Activated naive CD8-positive, alpha-beta T cell treated with anti-CD3 and anti-CD28 coated beads, Interleukin-2, amount 50 U/mL, for 24 hours (primary cell): Measurements from ENCODE around the gene ZFP90.
A peak's percentile ranks its signal among the peaks of the same experiment; 100 is the strongest.

Source experiments
- ATAC-seq: fragments of 150-1000 bp; cut with Tn5 transposase; one replicate; pipeline ENCODE4 v1.10.0; 2021
- DNase-seq: peaks from one replicate; pipeline ENCODE4 v3.0.0; 2021
- H3K27ac Mint-ChIP-seq: one replicate; pipeline ENCODE4 v1.8.0; 2021; ENCODE audit warnings: mild to moderate bottlenecking, mixed read lengths
- H3K27me3 Mint-ChIP-seq: one replicate; pipeline ENCODE4 v1.8.0; 2021; ENCODE audit warnings: mixed read lengths
- H3K36me3 Mint-ChIP-seq: one replicate; pipeline ENCODE4 v1.8.0; 2021; ENCODE audit warnings: low read depth, mixed read lengths
- H3K4me1 Mint-ChIP-seq: one replicate; pipeline ENCODE4 v1.8.0; 2021; ENCODE audit warnings: mixed read lengths
- H3K4me3 Mint-ChIP-seq: one replicate; pipeline ENCODE4 v1.8.0; 2021; ENCODE audit warnings: mild to moderate bottlenecking, moderate library complexity, mixed read lengths
- H3K9me3 Mint-ChIP-seq: one replicate; pipeline ENCODE4 v1.8.0; 2021; ENCODE audit warnings: mixed read lengths

Gene ZFP90

GRCh38 chr16:68590201-68590994 lies 51.3 kb downstream of the ZFP90 start:
- Mint-ChIP-seq H3K27me3 (peaks cover 3% of the 10 kb centered on the region), H3K9me3 (peaks cover 10% of the 10 kb centered on the region), H3K4me1 (no peaks in the 10 kb centered on the region), H3K36me3 (peaks cover 6% of the 10 kb centered on the region), H3K27ac (no peak overlapping the region), H3K4me3 (no peak overlapping the region)
- DNase-seq (peak; percentile 77), ATAC-seq (peak; percentile 84)

GRCh38 chr16:68592466-68593337 lies 53.6 kb downstream of the ZFP90 start:
- peaks cover 3% of the 10 kb centered on the region for H3K27me3 Mint-ChIP-seq
- ATAC-seq (no peak), DNase-seq (no peak)
- no peak overlapping the region for H3K27ac Mint-ChIP-seq
- peaks cover 6% of the 10 kb centered on the region for H3K36me3 Mint-ChIP-seq
- peaks cover 10% of the 10 kb centered on the region for H3K9me3 Mint-ChIP-seq
- no peak overlapping the region for H3K4me3 Mint-ChIP-seq
- H3K4me1 Mint-ChIP-seq = no peaks in the 10 kb centered on the region

GRCh38 chr16:68596266-68596665 lies 57.2 kb downstream of the ZFP90 start:
- H3K9me3 Mint-ChIP-seq = peaks cover 7% of the 10 kb centered on the region
- H3K4me1 Mint-ChIP-seq = no peaks in the 10 kb centered on the region
- H3K36me3 Mint-ChIP-seq = peaks cover 3% of the 10 kb centered on the region
- peaks cover 2% of the 10 kb centered on the region for H3K27me3 Mint-ChIP-seq
- no peak overlapping the region for H3K4me3 Mint-ChIP-seq
- no peak for DNase-seq
- ATAC-seq = no peak
- no peak overlapping the region for H3K27ac Mint-ChIP-seq

- ATAC-seq (no peak), DNase-seq (no peak)
- no peaks in the 10 kb centered on the region for H3K36me3 Mint-ChIP-seq
- no peaks in the 10 kb centered on the region for H3K27me3 Mint-ChIP-seq
- H3K9me3 Mint-ChIP-seq = no peaks in the 10 kb centered on the region
- no peak overlapping the region for H3K4me3 Mint-ChIP-seq
- H3K4me1 Mint-ChIP-seq = no peaks in the 10 kb centered on the region
- no peak overlapping the region for H3K27ac Mint-ChIP-seq
These were observed 60.5 kb downstream of the ZFP90 start for GRCh38 chr16:68599586-68599985.

GRCh38 chr16:68605746-68606145 lies 66.7 kb downstream of the ZFP90 start:
- Mint-ChIP-seq H3K36me3 (no peaks in the 10 kb centered on the region), H3K27ac (no peak overlapping the region), H3K9me3 (peaks cover 3% of the 10 kb centered on the region), H3K27me3 (no peaks in the 10 kb centered on the region), H3K4me3 (no peak overlapping the region), H3K4me1 (no peaks in the 10 kb centered on the region)
- ATAC-seq (no peak), DNase-seq (no peak)

GRCh38 chr16:68607443-68607842 lies 68.4 kb downstream of the ZFP90 start:
- H3K27me3 Mint-ChIP-seq = no peaks in the 10 kb centered on the region
- H3K4me3 Mint-ChIP-seq = no peak overlapping the region
- H3K4me1 Mint-ChIP-seq = no peaks in the 10 kb centered on the region
- H3K27ac Mint-ChIP-seq = no peak overlapping the region
- peaks cover 4% of the 10 kb centered on the region for H3K9me3 Mint-ChIP-seq
- H3K36me3 Mint-ChIP-seq = peaks cover under 1% of the 10 kb centered on the region
- DNase-seq (no peak), ATAC-seq (no peak)

- DNase-seq (no peak), ATAC-seq (no peak)
- Mint-ChIP-seq H3K4me3 (no peak overlapping the region), H3K9me3 (peaks cover 8% of the 10 kb centered on the region), H3K36me3 (peaks cover 2% of the 10 kb centered on the region), H3K27me3 (no peaks in the 10 kb centered on the region), H3K27ac (no peak overlapping the region), H3K4me1 (no peaks in the 10 kb centered on the region)
These were observed 69.2 kb downstream of the ZFP90 start for GRCh38 chr16:68608330-68608729.

- Mint-ChIP-seq H3K9me3 (peaks cover 19% of the 10 kb centered on the region), H3K36me3 (peaks cover 6% of the 10 kb centered on the region), H3K27me3 (no peaks in the 10 kb centered on the region), H3K27ac (no peak overlapping the region), H3K4me1 (no peaks in the 10 kb centered on the region), H3K4me3 (no peak overlapping the region)
- DNase-seq (no peak), ATAC-seq (no peak)
These were observed 73.9 kb downstream of the ZFP90 start for GRCh38 chr16:68612996-68613395.

- Mint-ChIP-seq H3K9me3 (peaks cover 12% of the 10 kb centered on the region), H3K27me3 (no peaks in the 10 kb centered on the region), H3K27ac (no peak overlapping the region), H3K4me1 (no peaks in the 10 kb centered on the region), H3K4me3 (no peak overlapping the region), H3K36me3 (peaks cover 4% of the 10 kb centered on the region)
- no peak for DNase-seq
- no peak for ATAC-seq
These were observed 78.6 kb downstream of the ZFP90 start for GRCh38 chr16:68617734-68618133.
